Heart right ventricle (tissue), 16 donors: Measurements from ENCODE around the gene PDIA6. TPM values are rescaled to one million over a fixed set of nuclear protein-coding genes. Genes with fewer than 3 reads are reported as not detected.

Experiments
- ATAC-seq, 8 donors: fragments of 200-7000 bp; cut with Tn5 transposase; one replicate each; pipeline ENCODE4 v1.9.1; 2020; ENCODE audit warnings: mild to moderate bottlenecking in 8 of 8, moderate library complexity in 8 of 8, moderate number of reproducible peaks in 1 of 8
- DNase-seq, 2 donors: peaks; one replicate each; pipeline ENCODE4 v3.0.0-alpha.2; 2020
- H3K27ac ChIP-seq, 10 donors: fragments of 200-600 bp; sonication (generic) in 2 of 10; one replicate each; pipeline versions ENCODE4 v1.5.0 to v1.8.0; 2020 to 2022; ENCODE audit warnings: mild to moderate bottlenecking in 3 of 10
- H3K27me3 ChIP-seq, 7 donors: fragments of 200-600 bp; one replicate each; pipeline ENCODE4 v1.8.0; 2021 to 2022; ENCODE audit warnings: mild to moderate bottlenecking in 2 of 7
- H3K36me3 ChIP-seq, 9 donors: fragments of 200-600 bp; sonication (generic) in 1 of 9; one replicate each; pipeline versions ENCODE4 v1.5.0 to v1.8.0; 2020 to 2022; ENCODE audit warnings: mild to moderate bottlenecking in 2 of 9
- H3K4me1 ChIP-seq, 9 donors: fragments of 200-600 bp; sonication (generic) in 1 of 9; one replicate each; pipeline versions ENCODE4 v1.5.0 to v1.8.0; 2020 to 2022; ENCODE audit warnings: mild to moderate bottlenecking in 4 of 9
- H3K4me3 ChIP-seq, 10 donors: fragments of 200-600 bp; sonication (generic) in 2 of 10; one replicate each; pipeline versions ENCODE4 v1.5.0 to v1.8.0; 2020 to 2022; ENCODE audit warnings: mild to moderate bottlenecking in 7 of 10, moderate library complexity in 2 of 10
- H3K9me3 ChIP-seq, 11 donors: fragments of 200-600 bp in 10 of 11; sonication (generic) in 2 of 11; one replicate each; pipeline versions ENCODE4 v1.5.0 to v1.8.0; 2013 to 2022; ENCODE audit warnings: mild to moderate bottlenecking in 2 of 11, control low read depth in 1 of 11, moderate library complexity in 1 of 11
- WGBS, 2 donors: extraction: QIAGEN DNeasy Blood & Tissue Kit; methylation state at CpG; one replicate each; pipeline ENCODE4 v1.1.7; 2013; ENCODE audit warnings: inconsistent platforms in 1 of 2; 5-methylcytosine and 5-hydroxymethylcytosine counted together
- intact Hi-C, 10 donors: fragments of 100-400 bp; cut with DNase I; formaldehyde crosslinking; loops; one replicate each; pipeline versions ENCODE4 v1.11.1 to v1.14.2; 2022
- polyA plus RNA-seq, 2 donors: library from polyadenylated mRNA; stranded (reverse); fragments of 200-250 nt; gene quantifications; one replicate each; pipeline ENCODE4 v1.2.3, GENCODE V29; 2013
- total RNA-seq, 10 donors: library from RNA; stranded (reverse); fragmentation: NEBNext Ultra II Directional in 3 of 10; extraction: Animal tissue kit (Norgen Biotek cat#: 25700) in 3 of 10; gene quantifications; one replicate each; pipeline versions ENCODE4 v1.2.1 to v1.2.4, GENCODE V29; 2021 to 2023
- TF ChIP-seq, protein P1 (sequence below), 9 donors: fragments of 200-600 bp; sonication (generic) in 2 of 9; IDR thresholded peaks; one replicate each; pipeline versions ENCODE4 v1.5.0 to v1.8.0; 2021 to 2022; ENCODE audit warnings: antibody characterized with exemption in 9 of 9, mild to moderate bottlenecking in 5 of 9, moderate library complexity in 1 of 9
- donor health status: Arrhythmogenic right ventricular cardiomyopathy.
- donor health status: ischemic (EF 13 %, LVEDD 7.1; RV severe dilation, severe dysfunction).
- donor health status: healthy with polysubstance abuse.
- donor health status: DM: no; HTN: yes; CAD: no.
- donor health status: DM: no; HTN: no; CAD: no.
- donor health status: ischemic (EF 25% LVEDD 6.9; RV normal size, moderate dysfunction).
- donor health status: ischemic (EF 25% LVEDD 5.7; RV mildly dilated, moderate dysfunction).
- donor health status: healthy.
- donor health status: DM: yes; HTN: yes; CAD: no.
- donor health status: Ischemic cardiomyopathy.
- donor health status: ischemic (EF 35%, LVEDD 5.7; RV mildly dilated, moderate dysfunction).
- donor health status: nonischemic (EF 11% LVEDD 7.7; RV severe dilation, severe dysfunction).
- donor health status: DM: yes; HTN: yes; CAD: no.
- donor health status: PGD.
- donor health status: ischemic (EF 29% LVEDD 5.4; RV normal size, mild dysfunction).
- donor health status: nonischemic (EF 23%, LVEDD 6.1; RV moderate dilation, normal function).

The PDIA6 gene
- total and polyA plus RNA-seq, 12 donors = 24.7 to 317 (median 107) TPM

DNA sequence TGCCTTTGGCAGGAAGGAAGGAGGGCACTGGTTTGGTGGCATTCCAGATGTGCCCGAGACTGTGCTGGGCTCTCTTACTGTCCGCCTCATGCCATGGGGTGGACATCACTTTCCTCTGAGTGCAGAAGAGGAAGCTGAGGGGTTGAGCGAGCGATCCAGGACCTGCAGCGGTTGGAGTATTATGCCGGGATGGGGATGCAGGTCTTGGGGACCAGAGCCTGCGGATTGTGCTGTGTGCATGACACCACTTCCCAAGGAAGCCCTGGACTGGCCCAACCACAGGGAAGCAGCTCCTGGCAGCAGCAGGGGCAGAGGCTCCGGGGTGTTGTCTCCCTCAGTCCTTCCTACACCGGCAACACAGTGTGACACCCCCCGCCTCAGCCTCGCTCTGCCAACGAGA is 46.7 kb downstream of the PDIA6 start:
- no peak overlapping the region for H3K27ac ChIP-seq
- no peaks in the 10 kb centered on the region for H3K36me3 ChIP-seq
- H3K27me3 ChIP-seq = peaks cover 0 to 5% (median 0%) of the 10 kb centered on the region in 7 donors
- H3K4me3 ChIP-seq = no peak overlapping the region
- intact Hi-C loops = no loop called here
- TF ChIP-seq, protein P1, sequence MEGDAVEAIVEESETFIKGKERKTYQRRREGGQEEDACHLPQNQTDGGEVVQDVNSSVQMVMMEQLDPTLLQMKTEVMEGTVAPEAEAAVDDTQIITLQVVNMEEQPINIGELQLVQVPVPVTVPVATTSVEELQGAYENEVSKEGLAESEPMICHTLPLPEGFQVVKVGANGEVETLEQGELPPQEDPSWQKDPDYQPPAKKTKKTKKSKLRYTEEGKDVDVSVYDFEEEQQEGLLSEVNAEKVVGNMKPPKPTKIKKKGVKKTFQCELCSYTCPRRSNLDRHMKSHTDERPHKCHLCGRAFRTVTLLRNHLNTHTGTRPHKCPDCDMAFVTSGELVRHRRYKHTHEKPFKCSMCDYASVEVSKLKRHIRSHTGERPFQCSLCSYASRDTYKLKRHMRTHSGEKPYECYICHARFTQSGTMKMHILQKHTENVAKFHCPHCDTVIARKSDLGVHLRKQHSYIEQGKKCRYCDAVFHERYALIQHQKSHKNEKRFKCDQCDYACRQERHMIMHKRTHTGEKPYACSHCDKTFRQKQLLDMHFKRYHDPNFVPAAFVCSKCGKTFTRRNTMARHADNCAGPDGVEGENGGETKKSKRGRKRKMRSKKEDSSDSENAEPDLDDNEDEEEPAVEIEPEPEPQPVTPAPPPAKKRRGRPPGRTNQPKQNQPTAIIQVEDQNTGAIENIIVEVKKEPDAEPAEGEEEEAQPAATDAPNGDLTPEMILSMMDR (IDR thresholded peaks at IDR 0.05) = no peak
- H3K9me3 ChIP-seq = no peaks in the 10 kb centered on the region
- H3K4me1 ChIP-seq = peaks cover 0 to 12% (median 0%) of the 10 kb centered on the region in 9 donors
- no peak for DNase-seq
- ATAC-seq = no peak
- WGBS, 2 donors = 92% methylated on average over 12 of the region's 12 CpGs

DNA sequence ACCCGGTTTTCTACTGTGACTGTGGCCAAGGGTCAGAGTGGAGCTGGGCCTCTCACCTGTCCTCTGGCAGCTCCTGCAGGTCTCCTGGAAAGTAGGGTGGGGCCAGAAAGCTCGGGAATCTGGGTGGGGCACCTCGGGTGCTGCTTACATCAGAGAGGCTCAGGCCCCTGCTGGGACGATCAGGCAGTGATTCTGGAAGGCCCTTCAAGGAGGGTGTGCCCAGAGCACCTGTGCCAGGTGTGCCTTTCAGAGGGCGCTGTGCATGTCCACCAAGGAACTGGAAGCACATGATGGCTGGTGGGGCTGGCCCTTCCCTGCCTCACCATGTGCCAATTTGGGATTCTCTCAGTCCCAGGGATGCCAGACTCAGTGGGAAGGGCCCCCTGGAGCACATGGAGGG is 47.1 kb downstream of the PDIA6 start:
- H3K4me1 ChIP-seq = peaks cover 0 to 12% (median 0%) of the 10 kb centered on the region in 9 donors
- DNase-seq (no peak), ATAC-seq (no peak)
- H3K27me3 ChIP-seq = peaks cover 0 to 5% (median 0%) of the 10 kb centered on the region in 7 donors
- TF ChIP-seq, protein P1 (IDR thresholded peaks at IDR 0.05) = no peak
- H3K36me3 ChIP-seq = no peaks in the 10 kb centered on the region
- 62 to 70% methylated on average over 5 of the region's 5 CpGs for WGBS, 2 donors
- H3K9me3 ChIP-seq = no peaks in the 10 kb centered on the region
- no peak overlapping the region for H3K4me3 ChIP-seq
- no peak overlapping the region for H3K27ac ChIP-seq
- intact Hi-C loops = no loop called here

GRCh38 chr2:10764896-10765295 is 47.7 kb downstream of the PDIA6 start:
- Histone ChIP-seq H3K27me3 (peaks cover 0 to 5% (median 0%) of the 10 kb centered on the region in 7 donors), H3K4me3 (no peak overlapping the region), H3K4me1 (peaks cover 0 to 12% (median 0%) of the 10 kb centered on the region in 9 donors), H3K9me3 (no peaks in the 10 kb centered on the region), H3K27ac (no peak overlapping the region), H3K36me3 (no peaks in the 10 kb centered on the region)
- DNase-seq (no peak), ATAC-seq (no peak)
- 62 to 80% methylated on average over 4 of the region's 4 CpGs for WGBS, 2 donors
- TF ChIP-seq, protein P1 (IDR thresholded peaks at IDR 0.05) = no peak
- intact Hi-C loops = no loop called here

- Histone ChIP-seq H3K9me3 (no peaks in the 10 kb centered on the region), H3K27me3 (peaks cover 0 to 5% (median 0%) of the 10 kb centered on the region in 7 donors), H3K36me3 (no peaks in the 10 kb centered on the region), H3K27ac (no peak overlapping the region), H3K4me3 (no peak overlapping the region), H3K4me1 (peaks cover 0 to 12% (median 0%) of the 10 kb centered on the region in 9 donors)
- intact Hi-C loops = no loop called here
- TF ChIP-seq, protein P1 (IDR thresholded peaks at IDR 0.05) = no peak
- ATAC-seq (no peak), DNase-seq (no peak)
- 84 to 88% methylated on average over 18 of the region's 18 CpGs for WGBS, 2 donors
Observed at GRCh38 chr2:10764096-10764785, 48.3 kb downstream of the PDIA6 start.
